Testis (tissue), 2 donors: ENCODE data around the gene ME3.

Experiments
- POLR2A ChIP-seq: fragments of 450-650 bp; IDR thresholded peaks from one replicate; pipeline ENCODE4 v1.6.1; 2017; ENCODE audit warnings: antibody characterized with exemption, mild to moderate bottlenecking, moderate library complexity
- TF ChIP-seq, protein P1 (sequence below), 3 experiments: fragments of 450-650 bp in 2 of 3; fragments of 200-600 bp in 1 of 3; sonication (generic) in 1 of 3; IDR thresholded peaks; one replicate each; pipeline ENCODE4 v1.5.1; 2016 to 2019; ENCODE audit warnings: antibody characterized with exemption in 3 of 3, mild to moderate bottlenecking in 2 of 3, moderate library complexity in 1 of 3

DNA sequence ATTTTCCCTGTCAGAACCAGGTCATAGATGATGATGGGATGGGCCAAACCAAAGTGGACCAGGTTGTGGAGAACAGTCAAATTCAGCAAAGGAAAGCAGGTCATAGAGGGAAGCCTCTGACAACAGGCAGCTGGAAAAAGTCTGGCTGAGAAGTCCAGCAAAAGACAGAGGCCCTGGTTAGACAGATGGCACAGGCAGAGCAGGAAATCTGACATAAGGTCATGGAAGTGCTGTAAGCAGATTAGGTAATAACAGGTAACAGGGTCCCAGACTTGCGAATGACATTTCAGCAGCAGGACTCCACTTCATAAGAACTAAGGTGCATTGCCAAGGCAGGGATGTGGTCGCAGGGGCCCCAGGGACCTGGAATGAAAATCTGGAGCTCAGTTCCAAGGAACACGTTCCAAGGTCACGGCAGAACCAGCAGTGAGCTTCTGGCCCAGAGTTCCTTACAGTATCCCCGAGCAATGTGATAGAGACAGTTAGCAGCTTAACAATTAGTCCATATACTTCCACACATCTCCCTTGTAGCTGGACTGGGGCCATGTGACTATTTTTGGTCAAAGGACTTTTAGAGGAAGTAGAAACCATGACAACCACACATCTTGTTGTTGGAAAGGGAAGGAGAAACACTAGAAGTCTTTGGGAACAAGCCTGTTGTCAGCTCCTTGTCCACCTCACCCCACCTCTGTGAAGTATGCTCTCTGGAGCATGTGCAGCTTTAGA, 75.4 kb downstream of the ME3 start:
- TF ChIP-seq, protein P1, sequence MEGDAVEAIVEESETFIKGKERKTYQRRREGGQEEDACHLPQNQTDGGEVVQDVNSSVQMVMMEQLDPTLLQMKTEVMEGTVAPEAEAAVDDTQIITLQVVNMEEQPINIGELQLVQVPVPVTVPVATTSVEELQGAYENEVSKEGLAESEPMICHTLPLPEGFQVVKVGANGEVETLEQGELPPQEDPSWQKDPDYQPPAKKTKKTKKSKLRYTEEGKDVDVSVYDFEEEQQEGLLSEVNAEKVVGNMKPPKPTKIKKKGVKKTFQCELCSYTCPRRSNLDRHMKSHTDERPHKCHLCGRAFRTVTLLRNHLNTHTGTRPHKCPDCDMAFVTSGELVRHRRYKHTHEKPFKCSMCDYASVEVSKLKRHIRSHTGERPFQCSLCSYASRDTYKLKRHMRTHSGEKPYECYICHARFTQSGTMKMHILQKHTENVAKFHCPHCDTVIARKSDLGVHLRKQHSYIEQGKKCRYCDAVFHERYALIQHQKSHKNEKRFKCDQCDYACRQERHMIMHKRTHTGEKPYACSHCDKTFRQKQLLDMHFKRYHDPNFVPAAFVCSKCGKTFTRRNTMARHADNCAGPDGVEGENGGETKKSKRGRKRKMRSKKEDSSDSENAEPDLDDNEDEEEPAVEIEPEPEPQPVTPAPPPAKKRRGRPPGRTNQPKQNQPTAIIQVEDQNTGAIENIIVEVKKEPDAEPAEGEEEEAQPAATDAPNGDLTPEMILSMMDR (IDR thresholded peaks at IDR 0.05), result no peak
- TF ChIP-seq POLR2A, result no peak
